Measurements from ENCODE around the gene SDR42E2. TPM values are rescaled to one million over a fixed set of nuclear protein-coding genes. Genes with fewer than 3 reads are reported as not detected.

The SDR42E2 gene
- total and polyA plus RNA-seq, 2 of the 8 experiments (the other 6 are each of a cell fraction or from before 2014, with no cell fraction given) = 0.08 TPM; not detected in 1

GRCh38 chr16:22164482-22164881 is 2.2 kb downstream of the SDR42E2 start:
- CTCF ChIA-PET (ENCODE audit: partially characterized antibody) = interaction anchor here (0.8 to 2.2 kb wide), 5 partner anchors 11 to 109 kb away, joined by 3 to 8 read pairs (median 4); no protein-coding TSS in a partner anchor
- H3K9me3 ChIP-seq (ENCODE audit: insufficient read depth in 2 of 2, low read depth in 1 of 2, low read length in 1 of 2) = no peaks in the 10 kb centered on the region
- DNase-seq (ENCODE audit: low read depth in 1 of 2, low spot score in 2 of 2) = no peak

More at GRCh38 chr16:22164482-22164881, 2.2 kb downstream of the SDR42E2 start:
- H3K23ac ChIP-seq (ENCODE audit: insufficient read length) = no peak overlapping the region
- H3K79me2 ChIP-seq (ENCODE audit: control insufficient read depth in 1 of 2, insufficient read depth in 2 of 2, low read length in 2 of 2) = no peaks in the 10 kb centered on the region
- no peak overlapping the region for H2BK12ac ChIP-seq (ENCODE audit: low read depth, low read length)
- no peak overlapping the region for H2BK120ac ChIP-seq (replicated peaks; ENCODE audit: low read depth, low read length)
- peaks cover 0 to 21% (median 14%) of the 10 kb centered on the region in 4 experiments; a peak in 6 of 7 replicates for H3K27me3 ChIP-seq (replicated peaks in 1 of 4; ENCODE audit: control insufficient read depth in 3 of 4, extremely low read depth in 1 of 4, insufficient read depth in 3 of 4, low read length in 3 of 4)
- H2AFZ ChIP-seq (ENCODE audit: low read length) = no peak overlapping the region
- no peak overlapping the region for H3K4me2 ChIP-seq (ENCODE audit: insufficient read depth in 1 of 2, low read depth in 2 of 2, low read length in 2 of 2)
- H4K5ac ChIP-seq (ENCODE audit: insufficient read length, low read depth, low read length) = no peak overlapping the region
- no peaks in the 10 kb centered on the region for H3K36me3 ChIP-seq (ENCODE audit: control insufficient read depth in 2 of 4, insufficient read depth in 4 of 4, low read length in 3 of 4)
- H2AK5ac ChIP-seq (ENCODE audit: low read depth, low read length) = no peak overlapping the region
- POLR2A ChIA-PET (ENCODE audit: partially characterized antibody) = interaction anchor here (1.5 kb wide), 1 partner anchor 10 kb away, joined by 5 read pairs; no protein-coding TSS in a partner anchor
- H3K4me1 ChIP-seq (replicated peaks in 1 of 4; ENCODE audit: control insufficient read depth in 3 of 4, insufficient read depth in 4 of 4, low read length in 3 of 4) = no peaks in the 10 kb centered on the region
- H4K20me1 ChIP-seq (replicated peaks in 1 of 2; ENCODE audit: control insufficient read depth in 1 of 2, insufficient read depth in 2 of 2, low read length in 2 of 2) = no peaks in the 10 kb centered on the region
- no peaks in the 10 kb centered on the region for H3K79me1 ChIP-seq (ENCODE audit: low read depth, low read length)
- H3K4me3 ChIP-seq (ENCODE audit: extremely low read depth in 1 of 4, insufficient read depth in 2 of 4, low read depth in 3 of 4, low read length in 4 of 4) = no peak overlapping the region
- no peak overlapping the region for H4K91ac ChIP-seq (replicated peaks; ENCODE audit: insufficient read length, low read length)
- no peak overlapping the region for H2BK20ac ChIP-seq (ENCODE audit: low read length)
- no peak overlapping the region for H3K14ac ChIP-seq (ENCODE audit: insufficient read length)
- TF ChIP-seq SIX5 (IDR thresholded peaks at IDR 0.05; ENCODE audit: low read depth, low read length) = no peak
- no peak for TF ChIP-seq SIN3A (conservative IDR thresholded peaks at IDR 0.05 in 1 of 2, IDR thresholded peaks at IDR 0.05 in 1 of 2; ENCODE audit: low read depth in 1 of 2, low read length in 2 of 2)
- TF ChIP-seq TEAD4 (IDR thresholded peaks at IDR 0.05; ENCODE audit: low read depth, low read length) = no peak
- TF ChIP-seq ZNF274 (IDR thresholded peaks at IDR 0.05; ENCODE audit: borderline replicate concordance, extremely low read depth, low read length) = no peak
- TF ChIP-seq EGR1 (IDR thresholded peaks at IDR 0.05; ENCODE audit: borderline replicate concordance, low read depth, low read length) = no peak
- no peak for TF ChIP-seq TAF7 (optimal IDR thresholded peaks at IDR 0.05; ENCODE audit: borderline replicate concordance, low read depth, low read length)
- no peak for TF ChIP-seq BRCA1 (IDR thresholded peaks at IDR 0.05; ENCODE audit: low read depth, low read length)
- TF ChIP-seq RFX5 (IDR thresholded peaks at IDR 0.05; ENCODE audit: borderline replicate concordance, low read depth, low read length) = no peak
- TF ChIP-seq POLR2A (IDR thresholded peaks at IDR 0.05; ENCODE audit: control extremely low read depth in 1 of 2, low read depth in 2 of 2, low read length in 2 of 2) = no peak
- no peak for TF ChIP-seq BCL11A (IDR thresholded peaks at IDR 0.05; ENCODE audit: low read depth in 2 of 2, low read length in 2 of 2)
- TF ChIP-seq SP4 (IDR thresholded peaks at IDR 0.05; ENCODE audit: low read length) = no peak
- TF ChIP-seq RNF2 (IDR thresholded peaks at IDR 0.05; ENCODE audit: borderline replicate concordance, low read depth, low read length, missing control alignments, poor library complexity, severe bottlenecking) = no peak
- TF ChIP-seq EZH2 (IDR thresholded peaks at IDR 0.05; ENCODE audit: low read depth, low read length, severe bottlenecking) = no peak
- no peak for TF ChIP-seq BACH1 (IDR thresholded peaks at IDR 0.05; ENCODE audit: low read length)
- no peak overlapping the region for H3K18ac ChIP-seq (ENCODE audit: extremely low read depth, low read length)
- H3K23me2 ChIP-seq (ENCODE audit: low read depth, low read length) = peaks cover 11% of the 10 kb centered on the region; the same call in 1 of the 2 replicates
- H3K9ac ChIP-seq (replicated peaks in 1 of 4; ENCODE audit: extremely low read depth in 1 of 4, low read depth in 3 of 4, low read length in 3 of 4) = no peak overlapping the region
- H3K56ac ChIP-seq (replicated peaks; ENCODE audit: insufficient read length, low read depth, low read length) = no peak overlapping the region
- no peak overlapping the region for H4K8ac ChIP-seq (ENCODE audit: extremely low read depth, insufficient read depth, low read length)
- H3K4ac ChIP-seq (replicated peaks; ENCODE audit: insufficient read length, low read depth, low read length) = no peak overlapping the region
- 87% methylated on average over 5 of the region's 5 CpGs; no CpG with 5 or more reads in 1 of the 2 experiments for WGBS, 2 experiments (ENCODE audit: extremely low coverage in 1 of 2, insufficient coverage in 1 of 2, insufficient read length in 1 of 2, insufficient replicate concordance in 2 of 2, low coverage in 1 of 2, low lambda C conversion rate in 2 of 2, missing lambda C conversion rate in 1 of 2)
- no peak overlapping the region for H2BK5ac ChIP-seq (ENCODE audit: low read depth, low read length)
- no peak for FAIRE-seq
- H3K27ac ChIP-seq (ENCODE audit: low read depth, low read length) = no peak overlapping the region
- peak overlapping the region; percentile 1; the same call in 1 of the 2 replicates for H2BK15ac ChIP-seq (ENCODE audit: low read length)
